Islet precursor cell (in vitro differentiated cells): ENCODE data around the gene NUDT22.

Experiments
- DNase-seq: peaks from one replicate; pipeline ENCODE4 v3.0.0-alpha.2; 2018

The NUDT22 gene, protein sequence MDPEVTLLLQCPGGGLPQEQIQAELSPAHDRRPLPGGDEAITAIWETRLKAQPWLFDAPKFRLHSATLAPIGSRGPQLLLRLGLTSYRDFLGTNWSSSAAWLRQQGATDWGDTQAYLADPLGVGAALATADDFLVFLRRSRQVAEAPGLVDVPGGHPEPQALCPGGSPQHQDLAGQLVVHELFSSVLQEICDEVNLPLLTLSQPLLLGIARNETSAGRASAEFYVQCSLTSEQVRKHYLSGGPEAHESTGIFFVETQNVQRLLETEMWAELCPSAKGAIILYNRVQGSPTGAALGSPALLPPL

DNA sequence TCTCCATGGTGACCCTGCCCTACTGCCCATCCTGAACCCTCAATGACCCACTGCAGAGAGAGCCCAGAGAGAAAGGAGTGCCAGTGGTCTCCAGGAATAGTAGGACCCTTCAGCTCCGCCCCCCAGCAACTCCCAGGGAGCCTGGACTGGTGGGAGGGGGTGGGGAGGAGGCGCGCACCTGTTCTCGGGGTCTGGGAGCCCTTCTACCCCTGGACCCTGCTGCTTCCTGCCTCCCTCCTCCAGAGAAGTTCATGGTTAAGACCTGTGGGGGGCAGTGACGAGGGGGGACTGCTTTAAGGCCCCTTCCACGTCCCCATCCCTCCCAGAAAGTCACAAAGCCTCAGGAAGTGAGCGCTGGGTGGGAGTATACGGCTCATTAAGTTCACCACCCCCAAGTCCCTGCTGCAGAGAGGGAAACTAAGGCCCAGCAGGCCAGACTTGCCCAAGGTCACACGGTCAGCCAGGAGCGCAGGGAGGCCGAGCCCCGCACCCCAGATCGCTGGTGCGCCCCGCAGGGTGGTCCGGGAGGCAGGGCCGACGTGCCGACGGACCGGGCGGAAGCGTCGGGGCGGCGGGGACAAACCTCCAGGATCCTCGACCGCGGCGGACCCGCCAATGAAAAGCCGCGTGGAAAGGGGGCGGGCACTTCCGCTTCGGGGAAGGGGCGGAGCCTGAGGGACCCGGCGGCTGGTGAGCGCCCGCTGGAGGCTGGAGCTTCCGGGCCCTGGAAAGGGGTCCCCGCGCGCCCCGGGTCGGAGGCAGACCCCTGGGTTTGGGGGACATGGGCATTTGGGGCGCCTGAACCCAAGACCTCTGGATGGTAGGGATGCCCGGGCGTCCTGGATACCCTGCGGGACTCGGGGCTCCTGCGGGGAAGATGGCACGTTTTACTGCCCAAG, at the start of gene NUDT22, which contains the start of gene TRPT1:
Gene NUDT22, plus strand, starts transcription at position 667 of the 899 bp plus-strand sequence. CDS start 379 bp downstream, outside the sequence.
Gene TRPT1, minus strand, starts transcription at position 579 of the 899 bp plus-strand sequence. Its CDS starts 326 bp downstream, at position 253.
- peak; percentile 93 for DNase-seq

DNA sequence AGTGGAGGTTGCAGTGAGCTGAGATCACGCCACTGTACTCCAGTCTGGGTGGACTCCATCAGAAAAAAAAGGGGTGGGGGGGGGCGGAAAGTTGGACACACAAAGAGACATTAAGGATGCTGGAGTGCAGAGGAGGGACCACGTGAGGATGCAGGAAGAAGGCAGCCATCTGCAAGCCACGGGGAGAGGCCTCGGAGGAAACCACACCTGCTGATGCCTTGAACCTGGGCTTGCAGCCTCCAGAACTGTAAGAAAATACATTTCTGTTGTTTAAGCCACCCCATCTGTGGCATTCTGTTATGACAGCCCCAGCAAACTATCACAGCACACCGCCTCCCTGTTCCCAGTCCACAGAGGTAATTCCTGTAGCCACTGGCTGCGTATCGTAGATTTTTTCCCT, 49.3 kb upstream of the NUDT22 start:
- no peak for DNase-seq

DNA sequence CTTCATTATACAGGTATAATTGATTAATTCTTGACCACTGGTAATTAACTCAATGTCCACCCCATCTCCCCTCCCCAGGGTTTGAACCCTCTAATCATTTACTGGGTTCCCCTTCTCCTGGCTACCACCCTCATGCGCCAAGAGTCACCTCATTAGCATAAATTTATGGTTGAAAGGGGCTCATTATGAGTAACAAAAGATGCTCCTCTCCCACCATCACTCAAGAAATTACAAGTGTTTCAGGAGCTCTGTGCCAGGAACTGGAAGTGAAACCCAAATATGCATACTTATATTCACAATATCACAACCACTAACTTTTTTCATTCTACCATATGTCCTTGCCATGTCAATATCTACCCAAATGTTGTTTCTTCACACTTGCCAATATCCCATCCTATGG, 47.9 kb upstream of the NUDT22 start:
- DNase-seq, result no peak

DNA sequence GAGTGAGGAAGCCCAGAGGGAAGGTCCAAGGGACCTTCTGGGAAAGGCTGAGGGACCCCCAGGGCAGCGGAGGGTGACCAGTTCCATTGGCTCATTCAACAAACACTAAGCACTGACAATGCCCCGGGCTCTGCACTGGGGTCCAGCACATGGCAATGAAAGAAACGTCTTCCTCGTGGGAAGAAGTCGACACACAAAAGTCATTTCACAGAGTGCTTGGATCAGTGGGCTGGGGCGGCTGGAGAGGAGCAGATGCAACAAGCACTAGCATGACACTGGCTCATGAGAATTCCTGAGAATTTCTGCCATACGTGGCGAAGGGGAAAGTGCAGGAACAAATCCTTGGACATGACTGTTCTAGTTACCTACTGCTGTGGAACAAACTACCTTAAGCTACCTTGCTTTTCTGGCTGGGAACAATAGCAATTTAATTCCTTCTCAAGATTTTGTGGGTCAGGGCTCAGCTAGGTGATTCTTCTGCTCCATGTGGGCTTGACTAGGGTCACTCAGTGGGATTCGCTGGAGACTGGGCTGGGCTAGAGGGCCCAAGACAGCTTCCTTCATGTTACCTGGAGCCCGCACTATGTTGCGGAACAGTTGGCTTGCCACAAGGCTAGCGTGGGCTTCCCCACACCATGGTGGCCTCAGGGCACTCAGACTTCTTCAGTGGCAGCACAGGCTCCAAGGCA, 47.0 kb upstream of the NUDT22 start:
- DNase-seq, result no peak

DNA sequence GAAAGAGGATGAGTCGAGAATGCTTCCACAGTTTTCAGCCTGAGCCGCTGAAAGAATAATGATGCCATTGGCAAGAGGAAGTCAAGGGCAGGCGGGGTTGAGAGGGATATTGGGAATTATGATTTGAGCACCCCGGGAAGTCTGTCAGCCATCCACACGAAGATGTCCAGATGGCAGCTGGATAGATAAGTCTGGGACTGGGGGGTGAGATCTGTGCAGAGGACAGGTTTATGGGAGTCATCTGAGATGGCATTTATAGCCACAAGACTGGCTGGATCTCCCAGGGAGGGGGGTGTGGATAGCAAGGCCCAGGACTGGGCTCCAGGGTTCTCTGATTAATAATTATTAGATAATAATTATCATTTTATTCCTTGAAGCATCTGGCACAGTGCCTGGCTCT, 45.2 kb upstream of the NUDT22 start:
- no peak for DNase-seq

DNA sequence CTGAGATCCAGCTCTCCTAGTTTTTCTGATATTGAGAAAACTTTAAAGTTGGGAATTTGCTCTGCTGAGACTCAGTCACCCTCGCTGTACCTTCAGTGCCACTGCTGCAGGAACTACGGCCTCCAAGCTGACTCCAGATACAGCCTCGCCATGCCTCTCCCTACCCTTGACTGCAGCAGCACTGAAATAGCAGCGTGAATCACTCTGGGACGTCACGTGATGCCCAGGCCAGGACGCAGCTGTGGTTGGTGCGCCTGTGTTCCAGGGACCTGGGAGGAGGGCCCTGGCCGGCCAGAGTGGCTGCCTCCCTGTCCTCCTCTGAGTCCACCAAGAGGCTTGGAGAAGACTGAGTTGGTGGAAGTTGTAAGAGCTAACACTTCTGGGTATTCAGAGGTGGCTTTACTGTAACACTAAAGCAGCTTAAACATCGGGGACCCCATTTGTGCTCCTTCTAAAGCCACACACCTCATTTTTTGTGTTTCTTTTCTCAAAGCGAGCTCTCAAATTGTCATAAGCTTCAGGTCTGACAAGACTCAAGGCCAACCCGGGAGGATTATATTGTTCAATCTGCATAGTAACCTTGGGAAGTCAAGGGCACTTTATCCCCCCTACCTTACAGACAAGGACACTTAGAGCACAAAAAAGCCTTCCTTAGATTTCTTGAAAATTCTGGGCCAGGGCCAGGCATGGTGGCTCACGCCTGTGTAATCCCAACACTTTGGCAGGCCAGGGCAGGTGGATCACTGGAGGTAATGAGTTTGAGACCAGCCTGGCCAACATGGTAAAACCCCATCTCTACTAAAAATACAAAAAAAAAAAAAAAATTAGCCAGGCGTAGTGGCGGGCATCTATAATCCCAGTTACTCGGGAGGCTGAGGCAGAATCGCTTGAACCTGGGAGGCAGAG, 44.3 kb upstream of the NUDT22 start:
- peak; percentile 98 for DNase-seq

DNA sequence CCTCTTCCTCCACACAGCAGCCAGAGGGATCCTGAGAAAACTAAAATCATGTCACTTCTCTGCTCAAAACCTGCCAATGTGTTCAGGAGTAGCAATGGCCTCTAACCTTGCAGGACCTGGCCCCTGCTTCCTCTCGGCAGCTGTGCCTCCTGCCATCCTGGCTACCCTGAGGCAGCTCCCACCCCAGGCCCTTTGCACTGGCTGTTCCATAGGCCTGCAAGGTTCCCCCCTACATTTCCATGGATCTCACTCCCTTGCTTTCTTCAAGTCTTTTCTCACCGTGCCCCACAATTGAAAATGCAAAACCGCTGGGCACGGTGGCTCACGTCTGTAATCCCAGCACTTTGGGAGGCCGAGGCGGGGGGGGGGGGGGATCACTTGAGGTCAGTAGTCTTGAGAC, 42.2 kb upstream of the NUDT22 start:
- DNase-seq, result no peak

DNA sequence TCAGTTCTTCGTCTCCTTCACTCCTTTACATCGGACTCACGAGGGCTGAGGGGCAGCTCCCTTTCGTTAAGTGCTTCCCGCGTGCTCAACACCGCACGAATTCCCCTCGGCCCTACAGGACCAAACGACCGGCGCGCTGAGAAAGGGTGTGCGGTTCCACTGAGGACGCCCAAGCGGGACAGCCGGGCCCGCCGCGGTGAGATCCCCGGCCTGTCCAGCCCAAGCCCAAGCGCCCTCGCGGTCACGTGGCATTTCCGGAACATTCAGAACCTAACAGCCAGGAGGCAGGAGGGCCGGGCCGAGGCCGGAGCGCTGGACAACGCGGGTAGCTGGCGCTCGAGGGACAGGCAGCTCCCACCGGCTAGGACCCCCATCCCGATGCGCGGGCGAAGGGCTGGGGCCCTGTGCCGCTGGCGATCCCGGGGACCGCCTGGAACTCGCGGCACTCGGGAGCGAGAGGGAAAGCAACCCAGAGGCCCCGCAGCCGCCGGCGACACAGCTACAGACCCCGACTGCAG, 40.8 kb upstream of the NUDT22 start:
- no peak for DNase-seq

DNA sequence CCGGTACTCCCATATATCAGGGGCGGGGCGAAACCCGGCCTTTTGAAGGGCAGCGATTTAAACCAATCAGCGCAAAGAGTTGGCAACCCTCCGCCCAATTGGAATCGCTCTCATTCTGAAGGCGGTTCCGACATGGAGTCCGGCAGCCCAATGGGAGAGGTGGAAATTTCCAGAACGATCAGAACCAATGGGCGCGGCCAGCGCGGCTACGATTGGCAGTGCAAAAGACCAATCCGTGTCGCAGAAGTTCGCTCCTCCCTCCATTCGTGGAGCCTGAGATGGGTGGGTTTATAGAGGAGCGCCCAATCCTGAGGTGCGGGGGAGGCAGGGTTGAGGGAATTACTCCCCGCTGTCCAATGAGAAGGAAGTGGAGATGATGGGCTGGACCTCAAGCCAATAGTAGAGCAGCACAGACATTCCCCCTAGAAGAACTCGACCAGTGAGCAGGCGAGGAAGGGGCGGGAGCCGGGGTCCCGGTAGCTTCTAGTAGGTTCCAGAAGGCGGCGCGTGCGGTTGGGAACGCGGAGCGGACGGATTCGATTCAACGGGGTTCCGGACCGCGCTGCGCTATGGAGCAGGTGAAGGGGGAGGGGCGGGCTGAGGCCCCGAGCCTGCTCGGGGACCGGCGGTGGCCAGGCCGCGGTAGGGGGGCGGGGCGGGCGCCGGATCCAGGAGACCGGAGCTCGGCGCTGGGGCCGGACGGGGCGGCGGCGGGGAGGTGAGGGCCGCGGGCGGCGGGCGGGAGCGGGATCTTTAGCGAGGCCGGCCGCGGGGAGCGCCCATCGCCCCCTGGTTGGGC, 40.2 kb upstream of the NUDT22 start, which contains the start of gene STIP1:
Gene STIP1, plus strand, starts transcription at position 479 of the 799 bp plus-strand sequence. Its CDS starts 91 bp downstream, at position 570.
- peak; percentile 100 for DNase-seq

DNA sequence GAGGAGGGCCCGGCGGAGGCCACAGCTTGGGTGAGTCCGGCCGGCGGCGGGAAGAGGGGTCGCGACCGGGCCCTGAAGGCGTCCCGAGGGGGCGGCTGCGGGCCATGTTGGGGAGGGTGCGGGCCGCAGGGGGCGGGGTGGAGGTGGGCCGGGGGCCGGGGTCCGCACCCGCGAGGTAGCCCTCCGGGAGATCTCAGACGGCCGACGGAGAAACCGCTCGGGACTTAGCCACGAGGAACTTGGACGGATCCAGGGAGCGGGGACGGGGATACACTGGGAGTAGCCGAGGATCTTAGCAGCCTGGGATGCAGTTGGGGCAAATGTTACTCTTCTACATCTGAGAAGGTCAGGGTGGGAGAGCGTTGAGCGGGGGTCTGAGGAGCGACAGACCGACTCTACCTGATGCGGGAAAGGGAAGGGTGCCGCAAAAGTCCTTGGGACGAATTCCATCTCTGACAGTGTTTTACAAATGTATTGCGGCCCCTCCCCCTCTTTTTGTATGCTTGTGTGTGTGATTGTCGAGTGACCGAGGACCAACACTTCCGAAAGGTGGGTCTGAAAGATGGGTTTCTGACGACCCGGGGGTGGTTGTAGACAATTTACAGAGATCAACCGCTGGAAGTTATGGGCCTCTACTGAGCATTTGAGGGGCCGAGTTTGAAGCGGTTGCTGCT, 39.4 kb upstream of the NUDT22 start:
- peak; percentile 57 for DNase-seq

DNA sequence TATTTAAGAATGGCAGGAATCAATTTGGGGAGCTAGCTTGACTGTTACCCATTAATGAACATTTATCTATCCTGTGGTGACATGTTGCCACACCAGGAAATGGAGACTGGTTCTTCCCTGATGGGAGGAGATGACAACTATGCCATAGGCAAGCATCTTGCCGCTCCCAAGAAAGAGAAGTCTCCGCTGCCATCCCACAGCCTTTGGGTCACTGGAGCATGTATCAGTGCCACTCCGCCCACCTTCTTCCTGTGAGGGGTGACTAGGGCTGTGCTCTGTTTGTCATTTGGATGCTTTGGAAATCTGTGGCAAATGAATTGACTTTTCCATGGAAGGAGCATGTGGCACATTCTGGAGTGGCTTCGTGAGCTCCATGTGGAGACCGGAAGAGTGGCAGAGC, 33.6 kb upstream of the NUDT22 start:
- no peak for DNase-seq

DNA sequence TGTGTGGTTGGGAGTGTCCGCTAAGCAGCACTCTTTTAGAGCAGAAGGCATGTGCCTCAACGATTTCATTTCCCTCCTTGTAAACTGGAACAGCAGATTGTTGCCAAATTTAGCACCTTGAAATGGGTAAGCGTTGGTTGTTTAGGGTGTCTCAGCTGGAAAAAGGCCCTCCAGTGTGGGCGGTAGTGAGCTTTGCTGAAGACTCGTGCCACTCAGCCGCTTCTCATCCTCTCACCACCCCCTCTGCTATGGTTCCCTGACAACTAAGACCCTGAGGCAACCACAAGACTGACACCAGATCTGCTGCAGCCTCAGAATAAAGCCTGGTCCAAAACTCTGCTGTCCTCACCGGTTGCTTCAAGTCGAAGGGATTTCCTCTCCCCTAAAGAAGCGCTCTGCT, 29.4 kb upstream of the NUDT22 start:
- DNase-seq, result no peak

DNA sequence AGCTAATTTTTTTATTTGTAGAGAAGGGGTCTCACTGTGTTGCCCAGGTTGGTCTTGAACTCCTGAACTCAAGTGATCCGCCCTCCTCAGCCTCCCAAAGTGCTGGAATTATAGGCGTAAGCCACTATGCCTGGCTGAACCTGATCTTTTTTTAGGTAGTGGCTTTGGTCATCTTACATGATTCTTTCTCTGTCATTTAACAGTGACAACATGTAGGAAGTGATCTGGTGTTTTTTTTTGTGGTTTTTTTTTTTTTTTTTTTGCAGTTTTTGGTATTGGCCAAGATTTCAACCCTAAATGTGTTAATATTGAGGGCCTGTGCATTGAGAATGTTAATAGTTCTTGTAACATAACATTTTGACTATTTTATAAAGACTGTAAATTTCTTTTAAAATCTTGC, 27.6 kb upstream of the NUDT22 start:
- no peak for DNase-seq

DNA sequence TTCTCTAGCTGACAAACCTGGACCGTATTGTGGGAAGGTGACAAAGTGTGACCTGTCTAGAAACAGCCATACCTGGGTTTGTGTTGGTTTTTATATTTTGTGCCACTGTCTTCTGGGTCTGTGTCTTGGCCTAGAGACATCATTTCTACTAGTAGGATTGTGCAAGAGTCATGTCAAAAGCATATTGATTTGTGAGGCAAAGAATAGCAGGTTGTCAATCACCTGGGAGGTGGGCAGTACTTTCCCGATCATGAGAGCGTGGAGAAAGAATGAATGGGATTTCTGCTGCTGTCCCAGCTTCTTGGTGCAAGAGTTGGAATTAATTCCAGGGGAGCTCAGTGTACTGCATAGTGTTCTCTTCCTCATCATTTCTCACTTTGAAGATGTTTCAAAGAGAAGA, 24.5 kb upstream of the NUDT22 start:
- no peak for DNase-seq

DNA sequence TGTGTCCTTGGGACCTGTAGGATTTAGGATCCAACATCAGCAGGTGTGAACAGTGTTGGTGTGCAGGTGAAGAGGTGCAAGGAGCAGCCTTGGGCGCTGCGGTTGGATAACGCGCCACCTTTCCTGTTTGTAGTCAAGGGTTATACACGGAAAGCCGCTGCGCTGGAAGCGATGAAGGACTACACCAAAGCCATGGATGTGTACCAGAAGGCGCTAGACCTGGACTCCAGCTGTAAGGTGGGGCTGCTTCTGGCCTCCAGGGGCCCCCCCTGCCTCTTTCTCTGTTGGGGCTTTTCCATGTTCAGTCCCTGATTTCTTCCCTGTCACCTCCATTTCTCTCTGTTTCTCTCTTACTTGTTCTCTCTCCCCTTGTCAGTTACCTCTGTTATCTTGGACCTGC, 23.1 kb upstream of the NUDT22 start:
- no peak for DNase-seq

DNA sequence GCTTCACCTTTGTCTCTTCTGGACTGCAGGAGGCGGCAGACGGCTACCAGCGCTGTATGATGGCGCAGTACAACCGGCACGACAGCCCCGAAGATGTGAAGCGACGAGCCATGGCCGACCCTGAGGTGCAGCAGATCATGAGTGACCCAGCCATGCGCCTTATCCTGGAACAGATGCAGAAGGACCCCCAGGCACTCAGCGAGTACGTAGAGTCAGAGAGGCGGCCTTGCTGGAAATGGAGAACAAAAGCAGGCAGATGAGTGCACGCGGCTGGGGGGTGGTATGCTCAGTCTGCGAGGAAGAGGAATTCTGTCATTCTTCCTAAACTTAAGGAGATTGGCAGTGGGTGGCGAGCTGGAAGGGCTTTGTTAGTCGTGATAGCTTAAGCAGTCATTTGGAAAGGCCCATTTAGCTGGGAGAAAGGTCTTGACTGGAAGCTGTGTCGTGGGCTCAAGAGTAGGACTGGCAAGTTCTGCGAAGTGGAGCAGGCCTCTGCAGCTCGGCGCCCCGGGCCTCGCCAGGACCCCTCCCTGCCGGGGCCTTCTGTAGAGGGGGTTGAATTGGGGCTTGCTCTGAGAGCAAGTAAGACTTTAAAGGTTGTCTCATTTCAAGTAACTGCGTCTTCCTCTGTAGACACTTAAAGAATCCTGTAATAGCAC, 22.5 kb upstream of the NUDT22 start:
- DNase-seq, result no peak

DNA sequence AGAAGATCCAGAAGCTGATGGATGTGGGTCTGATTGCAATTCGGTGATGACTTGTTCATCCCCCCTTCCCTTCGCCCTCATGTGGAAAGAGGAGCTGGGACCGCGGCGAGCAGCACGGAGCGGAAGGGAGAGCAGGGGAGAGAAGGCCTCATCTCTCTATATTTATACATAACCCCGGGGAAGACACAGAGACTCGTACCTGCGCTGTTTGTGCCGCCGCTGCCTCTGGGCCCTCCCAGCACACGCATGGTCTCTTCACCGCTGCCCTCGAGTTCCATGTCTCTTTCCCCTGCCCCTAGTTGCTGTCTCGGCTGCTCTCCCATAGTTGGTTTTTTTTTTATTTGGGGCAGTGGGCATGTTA, 22.0 kb upstream of the NUDT22 start:
- no peak for DNase-seq

DNA sequence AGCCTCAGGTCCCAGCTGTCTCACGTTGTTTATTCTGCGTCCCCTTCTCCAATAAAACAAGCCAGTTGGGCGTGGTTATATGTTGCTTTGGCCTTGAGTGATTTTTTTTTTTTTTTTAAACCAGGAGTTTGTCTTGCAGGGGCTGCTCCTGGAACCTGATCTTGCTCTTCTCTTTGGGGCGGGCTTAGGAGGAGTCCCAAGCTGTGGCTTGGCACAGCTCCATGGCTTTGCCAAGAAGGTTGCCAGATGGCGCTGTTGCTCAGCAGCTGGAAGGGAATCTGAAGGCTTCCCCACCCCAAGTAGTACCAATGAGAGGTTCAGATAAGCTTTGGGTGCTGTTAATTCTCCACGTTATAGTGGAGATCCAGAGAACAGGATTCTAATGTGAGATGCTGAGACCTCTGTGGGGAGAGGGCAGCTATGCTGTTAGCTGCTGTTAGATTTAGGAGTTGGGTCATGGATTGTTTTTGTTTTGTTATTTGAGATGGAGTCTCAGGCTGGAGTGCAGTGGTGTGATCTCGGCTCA, 21.5 kb upstream of the NUDT22 start:
- DNase-seq, result peak; percentile 82

DNA sequence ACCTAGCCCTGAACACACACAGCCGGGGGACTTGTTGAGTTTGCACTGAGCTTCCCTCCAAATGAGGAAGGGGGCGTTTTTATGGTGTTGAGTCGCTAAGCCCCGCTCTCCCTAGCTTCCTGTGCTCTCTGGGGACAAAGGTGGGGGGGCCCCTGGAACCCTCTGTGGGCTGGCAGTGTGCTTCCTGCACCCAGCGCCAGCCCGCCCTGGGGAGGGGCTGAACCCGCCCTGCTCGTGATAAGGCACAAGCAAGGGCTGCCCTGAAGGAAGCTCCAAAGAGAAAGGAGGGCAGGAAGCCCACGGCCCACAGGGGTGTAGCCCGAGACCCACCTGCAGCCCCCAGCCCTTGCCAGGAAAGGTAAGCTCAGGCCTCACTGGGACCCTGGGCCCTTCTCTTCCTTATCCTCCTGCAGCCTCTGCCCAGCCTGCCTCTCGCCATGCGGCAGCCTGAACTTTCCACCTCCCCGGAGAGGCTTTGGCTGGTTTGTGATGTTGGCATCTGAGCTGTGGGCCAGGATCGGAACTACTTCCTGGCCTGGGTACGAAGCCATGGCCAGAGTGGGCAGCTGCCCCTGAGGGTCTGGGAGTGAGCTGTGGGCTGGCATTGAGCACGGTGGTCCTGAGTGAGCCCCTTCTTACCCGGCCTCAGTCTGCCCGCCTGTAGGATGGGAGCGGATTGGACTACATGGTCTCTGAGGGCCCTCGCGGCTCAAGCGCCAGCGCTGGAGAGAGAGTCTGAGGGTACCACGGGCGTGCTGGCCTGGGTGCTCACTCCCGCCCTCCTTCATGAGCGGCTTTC, 19.4 kb upstream of the NUDT22 start, which contains the start of gene FERMT3:
Gene FERMT3, plus strand, starts transcription at position 265 of the 799 bp plus-strand sequence. CDS start 644 bp downstream, outside the sequence.
- no peak for DNase-seq
